SK-N-SH (cell line): ENCODE data around the gene PTCH2. TPM values are rescaled to one million over a fixed set of nuclear protein-coding genes. Genes with fewer than 3 reads are reported as not detected.
A peak's percentile ranks its signal among the peaks of the same experiment; 100 is the strongest.

Source experiments
- CTCF ChIA-PET: fragments of 300-600, 350-600 bp; formaldehyde crosslinking; extraction: SDS; loops from one replicate; lab custom pipeline; 2021; lab: Yijun Ruan, JAX
- POLR2A ChIA-PET: fragments of 350-600 bp; sonication (Branson Sonifier 250); formaldehyde crosslinking; extraction: SDS; loops from one replicate; lab custom pipeline; 2020; ENCODE audit warnings: antibody characterized with exemption, inconsistent platforms; lab: Yijun Ruan, JAX
- DNase-seq: peaks from one replicate; pipeline ENCODE4 v3.0.0; 2012
- H2AFZ ChIP-seq: fragments of 200-600 bp; sonication (generic); 2 replicates; pipeline ENCODE4 v1.8.1; 2016; ENCODE audit warnings: antibody characterized with exemption, mild to moderate bottlenecking, low read depth
- H3F3A ChIP-seq: fragments of 200-600 bp; sonication (generic); replicated peaks from 2 replicates; pipeline ENCODE3; 2016; ENCODE audit warnings: antibody characterized with exemption, mild to moderate bottlenecking; ENCODE audit not compliant: insufficient read depth
- H3K27ac ChIP-seq, 2 experiments: fragments of 200-500 bp in 1 of 2; fragments of 200-600 bp in 1 of 2; sonication (Bioruptor generic) in 1 of 2; sonication (generic), shearing (Covaris generic) in 1 of 2; 2 replicates each; pipeline versions ENCODE4 v1.5.1 to v1.6.1; 2014 to 2016; ENCODE audit warnings: low read depth in 2 of 2, inconsistent platforms in 1 of 2, low read length in 1 of 2, mild to moderate bottlenecking in 1 of 2, mixed read lengths in 1 of 2
- H3K27me3 ChIP-seq: fragments of 200-600 bp; sonication (generic), shearing (Covaris generic); 2 replicates; pipeline ENCODE4 v1.6.1; 2016; ENCODE audit warnings: mixed run types; ENCODE audit not compliant: insufficient read depth
- H3K36me3 ChIP-seq, 2 experiments: fragments of 200-500 bp in 1 of 2; fragments of 200-600 bp in 1 of 2; sonication (Bioruptor generic) in 1 of 2; sonication (generic) in 1 of 2; replicated peaks in 1 of 2; 2 replicates each; pipeline versions ENCODE3 to v1.5.1; 2014 to 2016; ENCODE audit warnings: low read length in 1 of 2, mild to moderate bottlenecking in 1 of 2; ENCODE audit not compliant: insufficient read depth in 2 of 2, control insufficient read depth in 1 of 2
- H3K4me1 ChIP-seq, 2 experiments: fragments of 200-500 bp in 1 of 2; fragments of 200-600 bp in 1 of 2; sonication (Bioruptor generic) in 1 of 2; sonication (generic), shearing (Covaris generic) in 1 of 2; 2 replicates each; pipeline versions ENCODE4 v1.5.1 to v1.6.1; 2014 to 2016; ENCODE audit warnings: low read depth in 1 of 2, low read length in 1 of 2, mixed run types in 1 of 2; ENCODE audit not compliant: insufficient read depth in 2 of 2, control insufficient read depth in 1 of 2
- H3K4me2 ChIP-seq: fragments of 200-600 bp; sonication (generic), shearing (Covaris generic); 2 replicates; pipeline ENCODE4 v1.6.1; 2017; ENCODE audit warnings: mixed run types
- H3K4me3 ChIP-seq, 2 experiments: fragments of 200-500 bp in 1 of 2; fragments of 200-600 bp in 1 of 2; sonication (Bioruptor generic) in 1 of 2; sonication (generic), shearing (Covaris generic) in 1 of 2; 2 replicates each; pipeline versions ENCODE4 v1.5.1 to v1.8.1; 2014 to 2016; ENCODE audit warnings: low read depth in 2 of 2, inconsistent platforms in 1 of 2, low read length in 1 of 2, mild to moderate bottlenecking in 1 of 2, mixed read lengths in 1 of 2, moderate library complexity in 1 of 2
- H3K79me2 ChIP-seq: fragments of 200-600 bp; sonication (generic); 2 replicates; pipeline ENCODE4 v1.8.1; 2017; ENCODE audit warnings: mild to moderate bottlenecking; ENCODE audit not compliant: insufficient read depth
- H3K9ac ChIP-seq: fragments of 200-600 bp; sonication (generic); 2 replicates; pipeline ENCODE4 v1.6.1; 2017; ENCODE audit warnings: mixed run types
- H3K9me2 ChIP-seq: fragments of 200-600 bp; sonication (generic); 2 replicates; pipeline ENCODE4 v1.6.1; 2017; ENCODE audit warnings: mixed run types
- H3K9me3 ChIP-seq: fragments of 200-600 bp; sonication (generic); 2 replicates; pipeline ENCODE4 v1.6.1; 2017; ENCODE audit warnings: mixed run types, mild to moderate bottlenecking, moderate library complexity
- H4K20me1 ChIP-seq: fragments of 200-600 bp; sonication (generic); 2 replicates; pipeline ENCODE4 v1.6.1; 2017; ENCODE audit warnings: mild to moderate bottlenecking, mixed run types; ENCODE audit not compliant: insufficient read depth
- ELF1 ChIP-seq: IDR thresholded peaks from 2 replicates; pipeline ENCODE4 v1.4.0; 2012
- EP300 ChIP-seq, 2 experiments: IDR thresholded peaks; 2 replicates each; pipeline versions ENCODE4 v1.4.0 to v1.6.1; 2012; ENCODE audit warnings: borderline replicate concordance in 1 of 2, low read depth in 1 of 2, low read length in 1 of 2
- EZH2phosphoT487 ChIP-seq: fragments of 200-600 bp; sonication (generic); IDR thresholded peaks from 2 replicates; pipeline ENCODE4 v1.6.1; 2017; ENCODE audit warnings: low read depth, mixed run types, mild to moderate bottlenecking, antibody characterized with exemption, moderate library complexity, borderline replicate concordance
- FOSL2 ChIP-seq: IDR thresholded peaks from 2 replicates; pipeline ENCODE4 v1.4.0; 2012; ENCODE audit warnings: low read depth, mild to moderate bottlenecking, moderate library complexity, borderline replicate concordance
- IRF3 ChIP-seq: fragments of 150-350 bp; IDR thresholded peaks from 2 replicates; pipeline ENCODE4 v1.6.1; 2016; ENCODE audit warnings: mild to moderate bottlenecking, low read depth, low read length
- JUND ChIP-seq: IDR thresholded peaks from 2 replicates; pipeline ENCODE4 v1.4.0; 2012
- MAX ChIP-seq: IDR thresholded peaks from 2 replicates; pipeline ENCODE4 v1.4.0; 2012; ENCODE audit warnings: low read depth
- MEF2A ChIP-seq: IDR thresholded peaks from 2 replicates; pipeline ENCODE4 v1.4.0; 2012; ENCODE audit warnings: low read depth, borderline replicate concordance
- POLR2AphosphoS5 ChIP-seq: IDR thresholded peaks from 2 replicates; pipeline ENCODE4 v1.6.1; 2012; ENCODE audit warnings: low read depth, low read length
- RAD21 ChIP-seq: IDR thresholded peaks from 2 replicates; pipeline ENCODE4 v1.6.1; 2012; ENCODE audit warnings: mild to moderate bottlenecking, low read length
- RCOR1 ChIP-seq: fragments of 150-350 bp; IDR thresholded peaks from 2 replicates; pipeline ENCODE4 v1.6.1; 2017; ENCODE audit warnings: antibody characterized with exemption, low read length
- REST ChIP-seq: IDR thresholded peaks from 2 replicates; pipeline ENCODE4 v1.6.1; 2012; ENCODE audit warnings: mild to moderate bottlenecking, low read depth, low read length, moderate library complexity
- RXRA ChIP-seq: IDR thresholded peaks from 2 replicates; pipeline ENCODE4 v1.4.0; 2012; ENCODE audit warnings: low read depth, mild to moderate bottlenecking, borderline replicate concordance
- SMC3 ChIP-seq: IDR thresholded peaks from 2 replicates; pipeline ENCODE4 v1.6.1; 2012; ENCODE audit warnings: low read depth, low read length, improper control_type of control experiment
- TAF1 ChIP-seq: IDR thresholded peaks from 2 replicates; pipeline ENCODE4 v1.6.1; 2012; ENCODE audit warnings: low read depth, mild to moderate bottlenecking, low read length, moderate library complexity, borderline replicate concordance
- TEAD4 ChIP-seq: IDR thresholded peaks from 2 replicates; pipeline ENCODE4 v1.4.0; 2012; ENCODE audit warnings: mild to moderate bottlenecking, borderline replicate concordance; ENCODE audit not compliant: insufficient read depth
- YY1 ChIP-seq: IDR thresholded peaks from 2 replicates; pipeline ENCODE4 v1.4.0; 2012; ENCODE audit warnings: low read depth, mild to moderate bottlenecking
- WGBS: methylation state at CpG from one replicate; pipeline ENCODE4 v1.1.6; 2017; ENCODE audit warnings: low lambda C conversion rate; 5-methylcytosine and 5-hydroxymethylcytosine counted together
- polyA plus RNA-seq, 3 experiments: library from polyadenylated mRNA; depleted of rRNA; stranded (reverse); fragments of >200 nt; gene quantifications; 2 replicates each; pipeline ENCODE4 v1.2.3, GENCODE V29; 2012

PTCH2 gene
- polyA plus RNA-seq, 1 of the 3 experiments (the other 2 are of a cell fraction) = 1.2 TPM

GRCh38 chr1:44830900-44831304 lies 12.2 kb downstream of the PTCH2 start:
- CTCF ChIA-PET = interaction anchor here (0.7 to 2.2 kb wide), 6 partner anchors 9 to 662 kb away, joined by 3 to 7 read pairs (median 4); partner anchors contain the start of genes EIF2B3, HECTD3, RNU5D-1 and UROD
- Histone ChIP-seq H3F3A (no peaks in the 10 kb centered on the region), H3K4me1 (peaks cover 0 to under 1% of the 10 kb centered on the region in 2 experiments; a peak in 1 of 4 replicates), H3K27me3 (no peaks in the 10 kb centered on the region), H4K20me1 (no peaks in the 10 kb centered on the region), H3K27ac (no peak overlapping the region), H3K9me2 (no peaks in the 10 kb centered on the region)
- POLR2A ChIA-PET = interaction anchor here (0.9 to 1.2 kb wide), 2 partner anchors 9 to 119 kb away, joined by 3 to 4 read pairs; no protein-coding TSS in a partner anchor
- peak; percentile 25 for DNase-seq
- TF ChIP-seq FOSL2 (no peak), ELF1 (no peak), RXRA (no peak), MAX (no peak), SMC3 (no peak), POLR2AphosphoS5 (no peak), JUND (no peak), IRF3 (no peak), RAD21 (no peak), TAF1 (no peak), MEF2A (no peak), EZH2phosphoT487 (no peak), EP300 (IDR thresholded peaks at IDR 0.05; ENCODE audit: borderline replicate concordance in 1 of 2, low read depth in 1 of 2, low read length in 1 of 2) (no peak), TEAD4 (no peak), REST (no peak), RCOR1 (no peak), YY1 (no peak)
- TF ChIP-seq, all 33 proteins: peak for 0
- Histone ChIP-seq H3K9me3 (no peaks in the 10 kb centered on the region), H3K9ac (no peak overlapping the region), H3K4me2 (no peak overlapping the region), H3K79me2 (no peaks in the 10 kb centered on the region), H2AFZ (no peak overlapping the region), H3K36me3 (no peaks in the 10 kb centered on the region), H3K4me3 (no peak overlapping the region)
- WGBS = 93% methylated on average over 9 of the region's 10 CpGs
